HepG2 (cell line): ENCODE measurements around the gene SAE1. TPM values are rescaled to one million over a fixed set of nuclear protein-coding genes. Genes with fewer than 3 reads are reported as not detected.
"Not testable (repeated sequence)": the region's sequence is repeated elsewhere in the genome, so short reads cannot be mapped to it uniquely, and the experiment has no call there.

Experiments used
- ATAC-seq: fragments of 200-7000 bp; cut with Tn5 transposase; 3 replicates; pipeline ENCODE4 v1.9.1; 2020; ENCODE audit warnings: mild to moderate bottlenecking, moderate library complexity
- BruUV-seq: library from RNA; stranded (reverse); fragments of 400-500 nt; replicated peaks from 2 replicates; lab custom pipeline; 2021; lab: Mats Ljungman, UMichigan
- CTCF ChIA-PET: fragments of 300-600 bp; formaldehyde crosslinking; extraction: SDS; loops from one replicate; lab custom pipeline; 2021; ENCODE audit warnings: low total read pairs, inconsistent platforms, low intra/inter-chr PET ratio; lab: Yijun Ruan, JAX
- POLR2A ChIA-PET: fragments of 350-600 bp; sonication (Branson Sonifier 250); formaldehyde crosslinking; loops from one replicate; lab custom pipeline; 2020; ENCODE audit warnings: antibody characterized with exemption, inconsistent platforms; lab: Yijun Ruan, JAX
- DNase-seq: peaks from one replicate; pipeline ENCODE4 v3.0.0-alpha.2; 2015; ENCODE audit warnings: low spot score
- FAIRE-seq: peaks from 3 replicates; lab custom pipeline; 2011; peaks lifted over from hg19 to GRCh38; lab: Jason Lieb, UNC
- H2AFZ ChIP-seq: one replicate; pipeline ENCODE4 v1.6.1; 2011; ENCODE audit warnings: low read length, inconsistent platforms
- H3K27ac ChIP-seq: fragments of 300-600 bp; 3 replicates; pipeline ENCODE4 v1.8.0; 2011; ENCODE audit warnings: mixed run types, mild to moderate bottlenecking, mixed read lengths, low read length, inconsistent platforms; ENCODE audit not compliant: insufficient read depth; ENCODE audit errors: extremely low read length
- H3K27me3 ChIP-seq, 2 experiments: fragments of 200-600 bp in 1 of 2; 2 replicates in 1 of 2; 3 replicates in 1 of 2; pipeline versions ENCODE4 v1.6.0 to v1.8.0; 2011; ENCODE audit warnings: low read length in 2 of 2, mild to moderate bottlenecking in 2 of 2, moderate library complexity in 2 of 2, inconsistent platforms in 1 of 2; ENCODE audit not compliant: insufficient read depth in 2 of 2, control insufficient read depth in 1 of 2
- H3K36me3 ChIP-seq, 2 experiments: fragments of 200-600 bp in 1 of 2; replicated peaks in 1 of 2; 2 replicates in 1 of 2; 3 replicates in 1 of 2; pipeline versions ENCODE4 v1.5.1 to v1.8.0; 2011; ENCODE audit warnings: low read length in 2 of 2, inconsistent platforms in 1 of 2; ENCODE audit not compliant: insufficient read depth in 2 of 2, control insufficient read depth in 1 of 2
- H3K4me1 ChIP-seq: 2 replicates; pipeline ENCODE4 v1.5.1; 2012; ENCODE audit warnings: low read length, inconsistent platforms; ENCODE audit not compliant: insufficient read depth
- H3K4me2 ChIP-seq: 2 replicates; pipeline ENCODE4 v1.6.0; 2011; ENCODE audit warnings: low read depth, low read length, inconsistent platforms
- H3K4me3 ChIP-seq, 3 experiments: fragments of 200-600 bp in 1 of 3; sonication (generic), shearing (Covaris generic) in 1 of 3; replicated peaks in 1 of 3; 2 replicates each; pipeline ENCODE4 v1.5.1; 2011 to 2016; ENCODE audit warnings: low read length in 3 of 3, inconsistent platforms in 2 of 3, low read depth in 2 of 3, mild to moderate bottlenecking in 2 of 3, control low read depth in 1 of 3, mixed read lengths in 1 of 3; ENCODE audit not compliant: insufficient read depth in 1 of 3
- H3K79me2 ChIP-seq: one replicate; pipeline ENCODE4 v1.6.1; 2011; ENCODE audit warnings: low read length, inconsistent platforms; ENCODE audit not compliant: insufficient read depth
- H3K9ac ChIP-seq: 2 replicates; pipeline ENCODE4 v1.6.0; 2011; ENCODE audit warnings: mild to moderate bottlenecking, low read depth, low read length, inconsistent platforms; ENCODE audit not compliant: insufficient read depth
- H3K9me3 ChIP-seq: 2 replicates; pipeline ENCODE4 v1.5.1; 2012; ENCODE audit warnings: mild to moderate bottlenecking, low read length
- H4K20me1 ChIP-seq: 2 replicates; pipeline ENCODE4 v1.6.0; 2011; ENCODE audit warnings: inconsistent platforms, mild to moderate bottlenecking, low read length, moderate library complexity; ENCODE audit not compliant: insufficient read depth
- CEBPB ChIP-seq: IDR thresholded peaks from 2 replicates; pipeline ENCODE4 v1.6.1; 2011; ENCODE audit warnings: low read depth, low read length, improper control_type of control experiment, borderline replicate concordance
- CEBPG ChIP-seq: IDR thresholded peaks from 2 replicates; pipeline ENCODE4 v1.6.1; 2016
- FOSL2 ChIP-seq: sonication (generic); formaldehyde crosslinking; IDR thresholded peaks from 2 replicates; pipeline ENCODE4 v1.4.0; 2020; ENCODE audit warnings: missing genetic modification reagents
- ZNF121 ChIP-seq: sonication (generic); formaldehyde crosslinking; IDR thresholded peaks from 2 replicates; pipeline ENCODE4 v1.5.0; 2020; ENCODE audit warnings: mild to moderate bottlenecking, missing genetic modification reagents
- ZNF235 ChIP-seq: sonication (generic); formaldehyde crosslinking; IDR thresholded peaks from 2 replicates; pipeline ENCODE4 v1.8.1; 2023; ENCODE audit warnings: mild to moderate bottlenecking, missing genetic modification reagents, borderline replicate concordance
- WGBS: methylation state at CpG from one replicate; pipeline ENCODE4 v1.1.6; 2017; ENCODE audit warnings: low lambda C conversion rate; 5-methylcytosine and 5-hydroxymethylcytosine counted together
- in situ Hi-C: cut with HindIII; loops from 2 replicates; pipeline ENCODE4 v1.10.0; 2017; ENCODE audit warnings: low pct_unique_long_range_greater_than_20kb; ENCODE audit not compliant: extremely low pct_ligation_motif_present
- intact Hi-C: fragments of 100-400 bp; cut with micrococcal nuclease; formaldehyde crosslinking; loops from one replicate; pipeline ENCODE4 v1.10.0; 2022; ENCODE audit not compliant: unreplicated experiment
- polyA plus RNA-seq, 8 experiments: library from polyadenylated mRNA; depleted of rRNA in 3 of 8; stranded (reverse) in 7 of 8; unstranded in 1 of 8; fragments of >200 nt; fragmentation: Illumina TruSeq in 4 of 8; extraction: Trizol in 4 of 8; gene quantifications; 2 replicates each; pipeline versions ENCODE4 v1.2.1 to v1.2.3, GENCODE V29; 2011 to 2016; ENCODE audit warnings: low read depth in 4 of 8, missing spikeins in 1 of 8, mixed read lengths in 1 of 8; ENCODE audit not compliant: insufficient read depth in 1 of 8
- total RNA-seq, 5 experiments: library from RNA; depleted of rRNA; stranded (reverse); fragments of >200 nt; fragmentation: Illumina TruSeq; extraction: Trizol; gene quantifications; 2 replicates each; pipeline ENCODE4 v1.2.3, GENCODE V29; 2016; ENCODE audit warnings: low read depth in 1 of 5
- TF ChIP-seq, protein P1 (sequence below): sonication (generic); formaldehyde crosslinking; IDR thresholded peaks from 2 replicates; pipeline ENCODE4 v1.4.0; 2020; ENCODE audit warnings: missing genetic modification reagents, borderline replicate concordance

The SAE1 gene
- total and polyA plus RNA-seq, 2 of the 13 experiments (the other 11 are each of a cell fraction or from before 2014, with no cell fraction given), result 87.6 to 197 TPM

DNA sequence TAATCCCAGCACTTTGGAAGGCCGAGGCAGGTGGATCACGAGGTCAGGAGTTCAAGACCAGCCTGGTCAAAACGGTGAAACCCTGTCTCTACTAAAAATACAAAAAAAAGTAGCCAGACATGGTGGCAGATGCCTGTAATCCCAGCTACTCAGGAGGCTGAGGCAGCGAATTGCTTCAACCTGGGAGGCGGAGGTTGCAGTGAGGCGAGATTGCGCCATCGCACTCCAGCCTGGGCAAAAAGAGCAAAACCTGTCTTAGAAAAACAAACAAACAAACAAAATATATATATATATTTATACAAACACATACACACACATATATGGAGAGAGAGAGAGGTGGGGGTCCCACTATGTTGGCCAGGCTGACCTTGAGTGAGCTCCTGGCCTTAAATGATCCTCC lies 122.4 kb downstream of the SAE1 start:
- BruUV-seq, H3K4me3 ChIP-seq, H3K9ac ChIP-seq, H3K36me3 ChIP-seq, H3K79me2 ChIP-seq, intact Hi-C loops, H4K20me1 ChIP-seq, ATAC-seq, FAIRE-seq, CTCF ChIA-PET, H3K27ac ChIP-seq, DNase-seq, H2AFZ ChIP-seq, H3K27me3 ChIP-seq, H3K9me3 ChIP-seq: not testable (repeated sequence)
- Histone ChIP-seq H3K4me1 (peaks cover 43% of the 10 kb centered on the region), H3K4me2 (peak overlapping the region; percentile 27; the same call in 1 of the 2 replicates)
- 22% methylated on average over 8 of the region's 8 CpGs for WGBS
- peak; percentile 71 for TF ChIP-seq CEBPG (CRISPR knock-in tag)
- peak; percentile 48; the same call in 1 of the 2 replicates for TF ChIP-seq ZNF121 (CRISPR knock-in tag)
- TF ChIP-seq CEBPB, result peak; percentile 80
- POLR2A ChIA-PET, result interaction anchor here (1.5 to 1.8 kb wide), 2 partner anchors 9 to 27 kb away, joined by 5 to 16 read pairs; no protein-coding TSS in a partner anchor
- in situ Hi-C loops, result loop anchor here (5.0 kb wide), 1 partner anchor 41 kb away; no protein-coding TSS in a partner anchor

DNA sequence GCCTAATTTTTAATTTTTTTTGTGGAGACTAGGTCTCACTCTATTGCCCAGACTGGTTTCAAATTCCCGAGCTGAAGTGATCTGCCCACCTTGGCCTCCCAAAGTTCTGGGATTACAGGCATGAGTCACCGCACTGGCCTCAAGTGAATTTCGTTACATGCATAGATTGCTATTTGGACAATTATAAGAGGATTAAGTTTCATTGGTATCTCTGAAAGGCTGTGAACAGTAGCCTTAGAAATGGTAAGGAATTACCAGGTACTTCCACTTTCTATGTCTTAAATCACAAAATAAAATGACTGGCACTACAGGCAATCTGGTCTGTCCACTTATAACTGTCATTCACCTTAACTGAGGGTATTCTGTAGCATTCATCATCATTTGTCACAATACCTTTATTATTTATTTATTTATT lies 122.8 kb downstream of the SAE1 start:
- Histone ChIP-seq H3K9me3 (no peaks in the 10 kb centered on the region), H3K4me2 (peak overlapping the region; percentile 27; the same call in 1 of the 2 replicates), H3K4me1 (peaks cover 47% of the 10 kb centered on the region), H3K27me3 (no peaks in the 10 kb centered on the region), H3K9ac (no peak overlapping the region), H3K36me3 (peaks cover 0 to 3% of the 10 kb centered on the region in 2 experiments; a peak in 2 of 5 replicates), H3K4me3 (no peak overlapping the region), H3K79me2 (peaks cover 10% of the 10 kb centered on the region), H3K27ac (no peak overlapping the region), H4K20me1 (peaks cover 8% of the 10 kb centered on the region; the same call in 1 of the 2 replicates), H2AFZ (no peak overlapping the region)
- FAIRE-seq (no peak), ATAC-seq (no peak), DNase-seq (peak; percentile 60)
- TF ChIP-seq, protein P1, sequence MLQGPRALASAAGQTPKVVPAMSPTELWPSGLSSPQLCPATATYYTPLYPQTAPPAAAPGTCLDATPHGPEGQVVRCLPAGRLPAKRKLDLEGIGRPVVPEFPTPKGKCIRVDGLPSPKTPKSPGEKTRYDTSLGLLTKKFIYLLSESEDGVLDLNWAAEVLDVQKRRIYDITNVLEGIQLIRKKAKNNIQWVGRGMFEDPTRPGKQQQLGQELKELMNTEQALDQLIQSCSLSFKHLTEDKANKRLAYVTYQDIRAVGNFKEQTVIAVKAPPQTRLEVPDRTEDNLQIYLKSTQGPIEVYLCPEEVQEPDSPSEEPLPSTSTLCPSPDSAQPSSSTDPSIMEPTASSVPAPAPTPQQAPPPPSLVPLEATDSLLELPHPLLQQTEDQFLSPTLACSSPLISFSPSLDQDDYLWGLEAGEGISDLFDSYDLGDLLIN (CRISPR knock-in tag), result no peak
- no peak for TF ChIP-seq ZNF235 (CRISPR knock-in tag)
- peak; percentile 83 for TF ChIP-seq FOSL2
- CTCF ChIA-PET, result no interaction called here
- POLR2A ChIA-PET, result interaction anchor here (1.5 to 1.8 kb wide), 2 partner anchors 9 to 28 kb away, joined by 5 to 16 read pairs; no protein-coding TSS in a partner anchor
- no TSS peak for BruUV-seq
- 8% methylated on average over 3 of the region's 3 CpGs for WGBS
- in situ Hi-C loops, result loop anchor here (5.0 kb wide), 1 partner anchor 41 kb away; no protein-coding TSS in a partner anchor
- intact Hi-C loops, result no loop called here
